RWPE2 (cell line): ENCODE data around the gene TSPYL4.
"Not testable (repeated sequence)": the region's sequence is repeated elsewhere in the genome, so short reads cannot be mapped to it uniquely, and the experiment has no call there.

ENCODE experiments used
- ATAC-seq: fragments of 200-7000 bp; cut with Tn5 transposase; 3 replicates; pipeline ENCODE4 v1.9.1; 2021; ENCODE audit warnings: low read depth
- DNase-seq: peaks from one replicate; pipeline ENCODE4 v3.0.0-alpha.2; 2020; ENCODE audit warnings: low spot score
- H3K27ac ChIP-seq: fragments of 450-650 bp; 2 replicates; pipeline ENCODE4 v1.5.1; 2017; ENCODE audit warnings: mild to moderate bottlenecking; ENCODE audit not compliant: poor library complexity, severe bottlenecking
- H3K27me3 ChIP-seq: fragments of 250-450 bp; sonication (Bioruptor Pico); 2 replicates; pipeline ENCODE4 v1.5.1; 2021; ENCODE audit warnings: mild to moderate bottlenecking, moderate library complexity; ENCODE audit not compliant: insufficient read depth, poor library complexity, severe bottlenecking
- H3K36me3 ChIP-seq: fragments of 250-450 bp; sonication (Bioruptor Pico); 2 replicates; pipeline ENCODE4 v1.5.1; 2020; ENCODE audit warnings: low read depth, mild to moderate bottlenecking, moderate library complexity
- H3K4me1 ChIP-seq: fragments of 250-450 bp; sonication (Bioruptor Pico); 2 replicates; pipeline ENCODE4 v1.5.1; 2021; ENCODE audit warnings: mild to moderate bottlenecking, moderate library complexity; ENCODE audit not compliant: insufficient read depth, poor library complexity, severe bottlenecking
- H3K4me3 ChIP-seq: fragments of 250-450 bp; sonication (Bioruptor Pico); 2 replicates; pipeline ENCODE4 v1.5.1; 2021; ENCODE audit warnings: mild to moderate bottlenecking, moderate library complexity; ENCODE audit not compliant: severe bottlenecking
- H3K9me3 ChIP-seq: fragments of 250-450 bp; sonication (Bioruptor Pico); 2 replicates; pipeline ENCODE4 v1.5.1; 2021; ENCODE audit warnings: mild to moderate bottlenecking, moderate library complexity; ENCODE audit not compliant: severe bottlenecking
- TF ChIP-seq, protein P1 (sequence below): fragments of 450-650 bp; IDR thresholded peaks from one replicate; pipeline ENCODE4 v1.5.1; 2017; ENCODE audit warnings: mild to moderate bottlenecking, moderate library complexity; ENCODE audit not compliant: poor library complexity, severe bottlenecking

TSPYL4 gene

DNA sequence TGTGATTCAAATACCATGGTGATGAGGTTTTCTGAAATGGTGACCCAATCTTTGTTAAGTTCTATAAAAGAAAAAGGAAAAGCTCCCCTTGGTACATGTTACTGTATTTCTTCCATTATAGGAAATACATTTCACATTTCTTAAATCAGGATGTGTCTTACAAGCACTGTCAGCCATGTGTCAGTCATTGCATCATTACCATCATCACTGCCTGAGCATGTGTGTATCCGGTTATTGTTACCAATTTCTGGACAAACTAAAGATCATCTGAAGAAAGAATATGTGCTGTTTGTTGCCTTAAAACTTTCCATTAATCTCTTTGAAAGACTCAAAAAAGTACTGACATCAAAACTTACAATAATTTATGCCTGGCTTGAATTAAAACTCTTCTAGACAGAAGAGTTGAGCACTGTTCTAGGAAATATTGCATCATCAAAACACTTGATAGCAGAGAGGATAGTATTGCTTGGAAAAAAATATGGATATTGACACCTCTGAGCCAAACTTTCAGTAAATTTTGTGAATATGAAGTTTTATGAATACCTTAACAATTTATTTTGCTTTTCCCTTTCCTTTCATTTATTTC is 33.0 kb upstream of the TSPYL4 start:
- no peak for DNase-seq
- no peaks in the 10 kb centered on the region for H3K36me3 ChIP-seq
- peaks cover 3% of the 10 kb centered on the region for H3K9me3 ChIP-seq
- H3K27me3 ChIP-seq: no peaks in the 10 kb centered on the region
- H3K27ac ChIP-seq: peak overlapping the region; percentile 29
- no peak overlapping the region for H3K4me3 ChIP-seq
- ATAC-seq: peak; percentile 63; the same call in 2 of the 3 replicates
- TF ChIP-seq, protein P1, sequence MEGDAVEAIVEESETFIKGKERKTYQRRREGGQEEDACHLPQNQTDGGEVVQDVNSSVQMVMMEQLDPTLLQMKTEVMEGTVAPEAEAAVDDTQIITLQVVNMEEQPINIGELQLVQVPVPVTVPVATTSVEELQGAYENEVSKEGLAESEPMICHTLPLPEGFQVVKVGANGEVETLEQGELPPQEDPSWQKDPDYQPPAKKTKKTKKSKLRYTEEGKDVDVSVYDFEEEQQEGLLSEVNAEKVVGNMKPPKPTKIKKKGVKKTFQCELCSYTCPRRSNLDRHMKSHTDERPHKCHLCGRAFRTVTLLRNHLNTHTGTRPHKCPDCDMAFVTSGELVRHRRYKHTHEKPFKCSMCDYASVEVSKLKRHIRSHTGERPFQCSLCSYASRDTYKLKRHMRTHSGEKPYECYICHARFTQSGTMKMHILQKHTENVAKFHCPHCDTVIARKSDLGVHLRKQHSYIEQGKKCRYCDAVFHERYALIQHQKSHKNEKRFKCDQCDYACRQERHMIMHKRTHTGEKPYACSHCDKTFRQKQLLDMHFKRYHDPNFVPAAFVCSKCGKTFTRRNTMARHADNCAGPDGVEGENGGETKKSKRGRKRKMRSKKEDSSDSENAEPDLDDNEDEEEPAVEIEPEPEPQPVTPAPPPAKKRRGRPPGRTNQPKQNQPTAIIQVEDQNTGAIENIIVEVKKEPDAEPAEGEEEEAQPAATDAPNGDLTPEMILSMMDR: no peak
- H3K4me1 ChIP-seq: peaks cover 11% of the 10 kb centered on the region

GRCh38 chr6:116284984-116285383 is 31.1 kb upstream of the TSPYL4 start:
- H3K36me3 ChIP-seq, H3K27me3 ChIP-seq, H3K9me3 ChIP-seq, DNase-seq, H3K4me3 ChIP-seq, ATAC-seq, H3K27ac ChIP-seq: not testable (repeated sequence)
- H3K4me1 ChIP-seq: peaks cover 18% of the 10 kb centered on the region

- Histone ChIP-seq H3K27ac (no peak overlapping the region), H3K27me3 (no peaks in the 10 kb centered on the region), H3K36me3 (peaks cover 6% of the 10 kb centered on the region), H3K9me3 (no peaks in the 10 kb centered on the region), H3K4me1 (peaks cover 18% of the 10 kb centered on the region), H3K4me3 (no peak overlapping the region)
- TF ChIP-seq, protein P1: no peak
- DNase-seq: no peak
- no peak for ATAC-seq
Measured at GRCh38 chr6:116283191-116283590, 29.3 kb upstream of the TSPYL4 start.

DNA sequence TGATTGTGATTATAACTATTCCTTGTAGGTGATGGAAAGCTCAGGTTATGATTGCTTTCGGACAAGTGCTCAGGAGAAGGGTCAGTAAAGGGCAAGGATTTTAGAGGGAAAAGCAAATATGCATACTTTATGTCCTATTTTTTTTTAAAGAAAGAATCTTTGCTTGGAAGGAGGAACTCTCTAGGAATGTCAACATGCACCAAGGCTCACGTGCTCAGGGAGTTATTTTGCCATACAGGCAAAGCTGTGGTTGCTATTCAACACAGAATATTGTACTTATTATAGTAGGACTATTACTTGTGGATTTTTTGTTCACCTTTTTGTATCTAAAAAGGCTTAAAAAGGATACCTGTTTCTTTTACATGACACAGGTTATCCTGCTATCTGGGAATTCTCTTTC is 28.8 kb upstream of the TSPYL4 start:
- TF ChIP-seq, protein P1: no peak
- H3K4me1 ChIP-seq: peaks cover 18% of the 10 kb centered on the region
- H3K27ac ChIP-seq: no peak overlapping the region
- DNase-seq: no peak
- no peak overlapping the region for H3K4me3 ChIP-seq
- H3K9me3 ChIP-seq: no peaks in the 10 kb centered on the region
- ATAC-seq: no peak
- H3K27me3 ChIP-seq: no peaks in the 10 kb centered on the region
- H3K36me3 ChIP-seq: peaks cover 10% of the 10 kb centered on the region

- Histone ChIP-seq H3K4me3 (no peak overlapping the region), H3K9me3 (no peaks in the 10 kb centered on the region), H3K4me1 (peaks cover 15% of the 10 kb centered on the region), H3K36me3 (peaks cover 27% of the 10 kb centered on the region), H3K27ac (no peak overlapping the region), H3K27me3 (no peaks in the 10 kb centered on the region)
- ATAC-seq (no peak), DNase-seq (no peak)
- TF ChIP-seq, protein P1: no peak
Measured at GRCh38 chr6:116280933-116281316, 27.1 kb upstream of the TSPYL4 start.
